SK-N-MC (cell line): ENCODE measurements around the gene GZMM.

Experiments used
- DNase-seq: peaks from one replicate; pipeline ENCODE4 v3.0.0-alpha.2; 2011; ENCODE audit warnings: low read depth, low spot score
- H3K27ac ChIP-seq: fragments of 200-600 bp; sonication (generic); 2 replicates; pipeline ENCODE4 v1.5.1; 2016; ENCODE audit warnings: mixed run types
- H3K36me3 ChIP-seq: fragments of 200-600 bp; sonication (generic); 2 replicates; pipeline ENCODE4 v1.6.1; 2017; ENCODE audit warnings: antibody characterized with exemption, low read length, mixed read lengths; ENCODE audit not compliant: insufficient read depth
- H3K4me3 ChIP-seq: fragments of 200-600 bp; sonication (generic); 2 replicates; pipeline ENCODE4 v1.5.1; 2016
- H3K9ac ChIP-seq: fragments of 200-600 bp; sonication (generic); 2 replicates; pipeline ENCODE4 v1.8.0; 2017; ENCODE audit warnings: mixed run types, mixed read lengths; ENCODE audit not compliant: insufficient read length
- H3K9me3 ChIP-seq: fragments of 200-600 bp; sonication (generic); 2 replicates; pipeline ENCODE4 v1.6.1; 2017; ENCODE audit warnings: low read depth, mild to moderate bottlenecking, antibody characterized with exemption, low read length, moderate library complexity, mixed read lengths
- EZH2 ChIP-seq: fragments of 200-600 bp; sonication (generic); IDR thresholded peaks from one replicate; pipeline ENCODE4 v1.6.1; 2017; ENCODE audit warnings: antibody characterized with exemption
- FOXP2 ChIP-seq: optimal IDR thresholded peaks from 2 replicates; pipeline ENCODE3; 2011; ENCODE audit warnings: mild to moderate bottlenecking, moderate library complexity; ENCODE audit not compliant: insufficient read depth; ENCODE audit errors: extremely low read length, control extremely low read depth
- POLR2AphosphoS5 ChIP-seq: IDR thresholded peaks from 2 replicates; pipeline ENCODE4 v1.6.1; 2012; ENCODE audit warnings: mild to moderate bottlenecking, low read depth, low read length, borderline replicate concordance

The GZMM gene

DNA sequence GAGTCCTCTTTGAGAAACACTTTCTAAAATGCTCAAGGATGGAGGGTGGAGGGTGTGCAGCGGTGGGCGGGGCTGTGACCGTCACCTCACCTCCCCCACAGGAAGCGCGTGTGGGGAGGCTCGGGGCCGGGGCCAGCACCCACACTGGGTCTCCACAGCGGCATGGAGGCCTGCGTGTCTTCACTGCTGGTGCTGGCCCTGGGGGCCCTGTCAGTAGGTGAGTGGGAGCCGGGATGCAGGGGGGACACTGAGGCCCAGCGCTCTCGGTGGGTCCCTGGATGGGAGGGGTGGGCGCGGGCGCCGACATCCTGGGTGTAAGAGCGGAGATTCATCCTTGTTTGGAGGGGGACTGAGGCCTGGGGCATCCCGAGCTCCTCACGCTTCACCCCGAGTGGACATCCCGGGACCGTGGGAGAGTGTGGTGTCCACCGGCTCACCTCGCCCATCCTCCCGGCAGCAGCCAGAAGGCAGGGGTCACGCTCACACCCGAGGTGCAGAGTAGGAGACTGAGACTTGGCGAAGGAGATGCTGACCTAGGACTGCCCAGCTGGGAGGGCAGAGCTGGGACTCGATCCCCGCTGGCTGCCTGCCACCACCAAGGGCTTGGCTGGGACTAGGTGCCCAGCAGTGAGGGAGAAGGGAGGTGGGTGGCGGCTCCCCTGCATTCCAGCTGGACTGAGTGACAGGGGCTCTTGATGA, at the start of gene GZMM:
Gene GZMM (plus strand): TSS at position 144 of the 699 bp plus-strand sequence. CDS start 19 bp downstream, at position 163.
- Histone ChIP-seq H3K36me3 (no peaks in the 10 kb centered on the region; the same call in 1 of the 2 replicates), H3K9ac (no peak within 1 kb of the TSS), H3K4me3 (peak within 1 kb of the TSS; percentile 48), H3K27ac (no peak within 1 kb of the TSS), H3K9me3 (no peaks in the 10 kb centered on the region)
- no peak for DNase-seq
- TF ChIP-seq EZH2 (no peak), POLR2AphosphoS5 (peak; percentile 49; the same call in 1 of the 2 replicates), FOXP2 (no peak)

DNA sequence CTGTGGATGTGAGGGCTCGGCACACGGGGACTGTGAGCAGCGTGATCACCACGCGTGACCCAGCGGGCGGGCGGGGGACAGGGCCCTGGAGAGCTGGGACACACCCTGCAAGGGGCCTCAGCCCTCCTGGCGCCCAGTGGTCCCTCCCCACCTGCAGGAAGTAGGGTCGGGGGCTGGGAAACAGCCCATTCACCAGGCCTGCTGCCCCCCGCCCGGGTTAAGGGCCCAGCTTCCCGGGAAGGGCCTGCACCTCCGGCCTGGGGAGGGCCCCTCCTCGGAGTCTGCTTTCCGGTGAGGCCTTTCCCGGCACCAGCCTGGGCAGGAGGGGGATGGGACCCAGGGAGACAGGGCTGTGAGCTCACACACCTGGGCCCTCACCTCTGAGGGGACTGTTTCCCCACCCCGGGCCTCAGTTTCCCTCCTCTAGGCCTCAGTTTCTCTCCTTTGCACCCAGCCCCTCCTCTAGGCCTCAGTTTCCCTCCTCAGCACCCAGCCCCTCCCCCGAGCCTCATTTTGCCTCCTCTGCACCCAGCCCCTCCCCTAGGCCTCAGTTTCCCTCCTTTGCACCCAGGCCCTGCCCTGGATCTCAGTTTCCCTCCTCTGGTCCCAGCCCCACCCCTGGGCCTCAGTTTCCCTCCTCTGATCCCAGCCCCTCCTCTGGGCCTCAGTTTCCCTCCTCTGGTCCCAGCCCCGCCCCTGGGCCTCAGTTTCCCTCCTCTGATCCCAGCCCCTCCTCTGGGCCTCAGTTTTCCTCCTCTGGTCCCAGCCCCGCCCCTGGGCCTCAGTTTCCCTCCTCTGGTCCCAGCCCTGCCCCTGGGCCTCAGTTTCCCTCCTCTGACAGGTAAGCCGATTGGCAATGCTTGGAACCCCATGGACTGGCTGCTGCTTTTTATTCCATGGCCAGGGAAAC, 49.4 kb upstream of the GZMM start:
- TF ChIP-seq FOXP2 (no peak), EZH2 (no peak), POLR2AphosphoS5 (no peak)
- no peak overlapping the region for H3K4me3 ChIP-seq
- no peak for DNase-seq
- H3K27ac ChIP-seq = no peak overlapping the region
- H3K9me3 ChIP-seq = no peaks in the 10 kb centered on the region
- no peaks in the 10 kb centered on the region for H3K36me3 ChIP-seq
- no peak overlapping the region for H3K9ac ChIP-seq

DNA sequence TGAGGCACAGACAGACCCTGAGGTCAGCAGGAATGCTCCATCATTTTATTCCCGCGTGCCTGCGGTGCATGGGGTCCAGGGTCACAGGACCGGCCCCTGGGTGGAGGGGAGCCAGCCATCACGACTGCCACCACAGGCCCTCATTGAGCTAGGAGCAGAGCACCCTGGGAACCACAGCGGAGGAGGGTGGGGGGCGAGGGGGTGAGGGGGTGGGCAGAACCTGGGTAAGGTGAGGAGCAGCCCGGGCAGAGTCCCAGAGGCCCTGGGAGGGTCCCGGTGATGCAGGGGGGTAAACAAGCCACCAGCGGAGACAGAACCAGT, 48.8 kb upstream of the GZMM start:
- H3K4me3 ChIP-seq = no peak overlapping the region
- no peak overlapping the region for H3K27ac ChIP-seq
- no peak overlapping the region for H3K9ac ChIP-seq
- TF ChIP-seq FOXP2 (no peak), EZH2 (no peak), POLR2AphosphoS5 (no peak)
- H3K9me3 ChIP-seq = no peaks in the 10 kb centered on the region
- no peaks in the 10 kb centered on the region for H3K36me3 ChIP-seq
- no peak for DNase-seq

DNA sequence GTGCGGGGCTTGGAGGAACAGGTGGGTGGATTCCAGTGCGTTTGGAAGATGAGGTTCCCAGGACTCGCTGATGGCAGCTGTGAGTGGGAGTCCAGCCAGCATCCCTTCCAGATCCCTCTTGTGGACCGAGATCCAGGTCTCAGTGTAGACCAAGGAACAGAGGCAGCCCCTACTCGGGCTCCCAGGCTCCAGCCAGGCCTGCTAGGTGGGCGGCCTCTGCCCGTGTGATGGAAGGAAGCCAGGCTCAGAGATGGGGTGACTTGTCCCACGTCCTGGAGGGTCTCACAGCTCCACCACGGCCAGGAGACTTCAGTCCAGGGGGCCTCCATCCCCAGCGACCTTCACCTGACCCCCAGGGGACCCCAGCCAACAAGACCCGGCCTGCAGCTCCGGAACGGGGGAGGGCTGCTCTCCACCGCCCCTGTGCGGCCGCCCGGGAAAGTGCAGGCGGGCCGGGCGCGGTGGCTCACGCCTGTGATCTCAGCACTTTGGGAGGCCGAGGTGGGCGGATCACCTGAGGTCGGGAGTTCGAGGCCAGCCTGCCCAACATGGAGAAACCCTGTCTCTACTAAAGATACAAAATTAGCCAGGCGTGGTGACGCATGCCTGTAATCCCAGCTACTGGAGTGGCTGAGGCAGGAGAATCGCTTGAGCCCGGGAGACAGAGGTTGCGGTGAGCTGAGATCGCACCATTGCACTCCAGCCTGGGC, 48.3 kb upstream of the GZMM start:
- no peak for DNase-seq
- H3K36me3 ChIP-seq = no peaks in the 10 kb centered on the region
- H3K4me3 ChIP-seq = no peak overlapping the region
- TF ChIP-seq EZH2 (no peak), POLR2AphosphoS5 (no peak), FOXP2 (no peak)
- no peak overlapping the region for H3K27ac ChIP-seq
- H3K9ac ChIP-seq = no peak overlapping the region
- H3K9me3 ChIP-seq = no peaks in the 10 kb centered on the region

DNA sequence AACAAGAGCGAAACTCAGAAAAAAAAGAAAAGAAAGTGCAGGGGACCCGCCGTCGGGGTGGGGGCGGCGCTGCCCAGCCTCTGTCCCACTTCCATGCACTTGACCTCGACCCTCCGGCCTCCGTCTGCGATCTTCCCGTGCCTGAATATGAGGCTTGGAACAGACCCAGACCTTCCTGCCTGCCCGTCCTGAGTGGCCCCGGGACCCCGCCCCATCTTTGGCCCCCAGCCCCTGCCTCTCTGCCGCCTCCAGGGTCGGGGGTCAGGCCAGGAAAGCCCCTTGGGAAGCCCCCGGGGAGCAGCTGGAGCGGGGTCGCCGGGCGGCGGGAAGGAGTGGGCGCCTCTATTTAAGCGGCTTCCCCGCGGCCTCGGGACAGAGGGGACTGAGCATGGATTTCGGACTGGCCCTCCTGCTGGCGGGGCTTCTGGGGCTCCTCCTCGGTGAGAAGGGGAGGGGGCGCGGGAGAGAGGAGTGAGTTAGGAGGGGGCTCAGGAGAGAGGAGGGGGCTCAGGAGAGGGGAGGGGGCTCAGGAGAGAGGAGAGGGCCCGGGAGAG, 47.7 kb upstream of the GZMM start, which contains the start of gene MADCAM1:
Gene MADCAM1 (plus strand): TSS at position 375 of the 554 bp plus-strand sequence. CDS start 14 bp downstream, at position 389.
- no peak within 1 kb of the TSS for H3K4me3 ChIP-seq
- no peak within 1 kb of the TSS for H3K9ac ChIP-seq

GRCh38 chr19:496986-497385, 46.9 kb upstream of the GZMM start:
- H3K27ac ChIP-seq = no peak overlapping the region
- H3K36me3 ChIP-seq = no peaks in the 10 kb centered on the region
- H3K9me3 ChIP-seq = no peaks in the 10 kb centered on the region
- DNase-seq = no peak
- TF ChIP-seq FOXP2 (no peak), EZH2 (no peak), POLR2AphosphoS5 (no peak)
- no peak overlapping the region for H3K9ac ChIP-seq
- H3K4me3 ChIP-seq = no peak overlapping the region

More for the DNA sequence above, 47.7 kb upstream of the GZMM start, which contains the start of gene MADCAM1:
- no peaks in the 10 kb centered on the region for H3K9me3 ChIP-seq
- TF ChIP-seq POLR2AphosphoS5 = no peak
- no peak for TF ChIP-seq EZH2
- TF ChIP-seq FOXP2 = no peak
- DNase-seq = no peak
- H3K36me3 ChIP-seq = no peaks in the 10 kb centered on the region
- H3K27ac ChIP-seq = no peak within 1 kb of the TSS

DNA sequence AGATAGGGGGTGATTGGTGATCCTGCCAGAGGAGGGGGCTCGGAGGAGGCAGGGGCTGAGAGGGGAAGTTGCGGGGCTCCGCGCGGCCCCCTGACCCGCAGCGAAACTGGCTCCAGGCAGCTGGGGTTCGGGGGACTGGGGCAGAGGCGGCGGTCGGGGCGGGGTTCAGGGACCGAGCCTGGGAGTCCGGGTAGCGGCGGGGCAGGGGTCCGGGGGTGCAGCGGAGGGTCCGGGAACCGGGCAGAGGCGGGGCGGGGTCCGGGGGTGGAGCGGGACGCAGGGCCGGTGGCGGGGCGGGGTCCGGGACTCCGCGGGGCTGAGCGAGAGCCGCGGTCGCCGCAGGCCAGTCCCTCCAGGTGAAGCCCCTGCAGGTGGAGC, 46.4 kb upstream of the GZMM start:
- Histone ChIP-seq H3K9ac (no peak overlapping the region), H3K27ac (no peak overlapping the region), H3K9me3 (no peaks in the 10 kb centered on the region), H3K4me3 (no peak overlapping the region), H3K36me3 (no peaks in the 10 kb centered on the region)
- no peak for DNase-seq
- TF ChIP-seq POLR2AphosphoS5 = no peak
- TF ChIP-seq FOXP2 = no peak
- TF ChIP-seq EZH2 = no peak
